ENCODE data around the gene RPLP2.

The RPLP2 gene

DNA sequence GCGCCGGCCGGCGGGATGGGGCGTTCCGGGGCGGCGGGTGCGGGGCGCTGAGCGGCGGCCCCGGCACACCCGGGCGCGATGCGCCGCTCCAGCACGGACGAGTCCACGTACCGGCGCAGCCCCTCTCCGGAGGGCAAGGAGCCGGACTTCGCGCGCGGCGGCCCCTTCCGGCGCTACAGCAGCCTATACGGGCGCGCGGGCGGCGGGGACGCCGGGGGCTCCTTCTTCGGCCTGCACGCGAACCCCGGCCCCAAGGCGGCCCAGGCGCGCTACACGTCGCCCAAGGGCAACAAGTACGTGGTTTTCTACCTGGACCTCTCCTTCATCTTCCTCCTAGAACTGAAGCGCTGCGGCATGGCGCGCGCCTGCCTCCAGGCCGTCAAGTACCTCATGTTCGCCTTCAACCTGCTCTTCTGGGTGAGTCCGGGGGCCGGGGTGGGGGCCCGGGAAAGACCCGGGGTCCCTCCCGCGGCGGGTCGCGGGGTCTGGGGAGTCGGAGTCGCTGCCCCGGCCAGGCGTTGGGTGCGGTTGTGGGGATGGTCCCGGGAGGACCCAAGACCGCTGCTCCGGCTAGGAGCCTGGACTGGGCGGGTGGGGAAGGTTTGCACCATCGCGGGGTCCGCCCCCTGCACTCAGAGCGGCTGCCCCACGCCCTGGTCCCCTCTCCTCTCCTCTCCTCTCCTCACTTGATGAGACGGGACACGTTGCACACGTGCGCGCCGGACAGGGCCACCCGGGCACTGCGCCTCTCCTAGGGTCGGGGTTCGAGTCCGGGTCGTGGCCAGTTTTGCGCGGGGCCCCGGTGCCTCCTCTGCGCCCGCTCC, 40.4 kb downstream of the RPLP2 start:
- H3K36me3 ChIP-seq = no peaks in the 10 kb centered on the region
- peaks cover 6% of the 10 kb centered on the region for H3K4me1 ChIP-seq
- H3K27me3 ChIP-seq = no peaks in the 10 kb centered on the region; the same call in 1 of the 2 replicates
- TF ChIP-seq, protein P1, sequence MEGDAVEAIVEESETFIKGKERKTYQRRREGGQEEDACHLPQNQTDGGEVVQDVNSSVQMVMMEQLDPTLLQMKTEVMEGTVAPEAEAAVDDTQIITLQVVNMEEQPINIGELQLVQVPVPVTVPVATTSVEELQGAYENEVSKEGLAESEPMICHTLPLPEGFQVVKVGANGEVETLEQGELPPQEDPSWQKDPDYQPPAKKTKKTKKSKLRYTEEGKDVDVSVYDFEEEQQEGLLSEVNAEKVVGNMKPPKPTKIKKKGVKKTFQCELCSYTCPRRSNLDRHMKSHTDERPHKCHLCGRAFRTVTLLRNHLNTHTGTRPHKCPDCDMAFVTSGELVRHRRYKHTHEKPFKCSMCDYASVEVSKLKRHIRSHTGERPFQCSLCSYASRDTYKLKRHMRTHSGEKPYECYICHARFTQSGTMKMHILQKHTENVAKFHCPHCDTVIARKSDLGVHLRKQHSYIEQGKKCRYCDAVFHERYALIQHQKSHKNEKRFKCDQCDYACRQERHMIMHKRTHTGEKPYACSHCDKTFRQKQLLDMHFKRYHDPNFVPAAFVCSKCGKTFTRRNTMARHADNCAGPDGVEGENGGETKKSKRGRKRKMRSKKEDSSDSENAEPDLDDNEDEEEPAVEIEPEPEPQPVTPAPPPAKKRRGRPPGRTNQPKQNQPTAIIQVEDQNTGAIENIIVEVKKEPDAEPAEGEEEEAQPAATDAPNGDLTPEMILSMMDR (IDR thresholded peaks at IDR 0.05; ENCODE audit: low read depth, low read length) = no peak
- peak overlapping the region; percentile 47 for H3K4me3 ChIP-seq (ENCODE audit: low read depth, low read length)
- no peaks in the 10 kb centered on the region for H3K9me3 ChIP-seq
- DNase-seq = no peak

DNA sequence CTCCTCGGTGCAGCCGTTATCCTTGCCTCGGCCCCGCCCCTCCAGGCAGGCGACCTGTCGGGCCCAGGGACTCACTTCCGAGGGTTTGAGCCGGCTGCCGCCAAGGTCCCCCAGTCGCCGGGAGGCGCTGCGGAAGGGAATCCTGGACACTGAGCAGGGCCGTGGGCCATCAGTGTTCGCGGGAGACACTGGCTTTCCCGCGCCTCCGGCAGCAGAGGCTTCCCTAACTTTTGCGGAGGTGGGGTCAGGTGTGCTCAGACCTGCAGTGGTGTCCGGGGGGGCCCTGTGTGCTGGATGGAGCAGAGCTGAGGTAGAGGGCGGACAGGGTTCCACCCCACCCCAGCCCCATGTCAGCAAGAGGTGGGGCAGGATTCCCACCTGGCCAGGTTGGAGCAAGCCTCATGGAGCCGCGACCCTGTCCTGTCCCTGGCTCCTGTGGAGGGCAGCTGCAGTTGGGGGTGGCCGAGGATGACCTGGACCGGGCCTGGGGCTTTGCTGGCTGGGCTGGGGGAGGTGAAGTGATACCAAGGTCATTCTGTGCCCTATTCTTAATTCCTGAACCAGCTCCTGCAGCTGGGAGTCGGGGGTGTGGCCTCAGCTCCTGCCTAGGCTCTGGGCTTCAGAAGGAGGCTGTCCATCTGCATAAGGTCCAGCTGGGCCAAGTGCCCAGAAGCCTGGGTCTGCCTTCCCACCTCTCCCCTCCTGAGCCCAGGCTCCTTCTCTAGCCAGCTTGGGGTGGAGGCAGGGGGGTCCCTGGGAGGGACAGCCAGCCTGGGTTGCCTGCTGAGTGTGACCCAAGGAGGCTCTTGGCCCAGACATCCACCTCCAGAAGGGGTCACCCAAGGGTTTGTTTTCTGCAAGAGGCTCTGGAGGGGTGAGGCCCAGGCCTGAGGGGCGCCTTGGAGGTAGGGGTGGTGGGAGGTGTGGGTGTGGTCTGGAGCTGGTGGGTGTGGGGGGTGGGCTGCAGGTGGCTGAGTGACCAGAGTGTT, 41.3 kb downstream of the RPLP2 start:
- peak overlapping the region; percentile 47 for H3K4me3 ChIP-seq (ENCODE audit: low read depth, low read length)
- no peaks in the 10 kb centered on the region for H3K36me3 ChIP-seq
- no peak for DNase-seq
- no peaks in the 10 kb centered on the region for H3K9me3 ChIP-seq
- TF ChIP-seq, protein P1 (IDR thresholded peaks at IDR 0.05; ENCODE audit: low read depth, low read length) = 0 out of 2 replicates have a peak, but pooled peaks have one; percentile 9
- no peaks in the 10 kb centered on the region; the same call in 1 of the 2 replicates for H3K27me3 ChIP-seq
- H3K4me1 ChIP-seq = peaks cover 6% of the 10 kb centered on the region

DNA sequence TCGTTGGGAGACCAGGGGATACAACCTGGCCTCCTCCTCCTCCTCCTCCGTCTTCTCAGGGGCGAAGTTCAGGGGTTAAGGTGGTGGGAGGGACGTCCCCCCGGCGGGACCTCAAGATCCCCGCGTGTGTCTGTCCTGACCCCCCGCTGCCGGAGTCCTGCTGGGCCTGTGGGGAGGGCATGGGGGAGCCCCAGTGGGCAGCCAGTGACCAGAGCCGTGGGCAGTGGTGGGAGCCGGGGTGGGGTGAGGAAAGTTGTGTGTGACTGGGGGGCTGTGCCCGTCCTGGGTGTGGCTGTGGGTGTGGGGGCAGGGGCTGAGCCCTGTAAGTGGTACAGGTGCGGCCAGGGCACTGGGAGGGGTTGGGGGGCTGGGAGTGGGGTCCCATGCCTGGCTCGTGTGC, 43.0 kb downstream of the RPLP2 start:
- Histone ChIP-seq H3K9me3 (no peaks in the 10 kb centered on the region), H3K36me3 (no peaks in the 10 kb centered on the region), H3K4me3 (ENCODE audit: low read depth, low read length) (no peak overlapping the region), H3K27me3 (no peaks in the 10 kb centered on the region; the same call in 1 of the 2 replicates), H3K4me1 (peaks cover 14% of the 10 kb centered on the region)
- no peak for DNase-seq
- TF ChIP-seq, protein P1 (IDR thresholded peaks at IDR 0.05; ENCODE audit: low read depth, low read length) = no peak

DNA sequence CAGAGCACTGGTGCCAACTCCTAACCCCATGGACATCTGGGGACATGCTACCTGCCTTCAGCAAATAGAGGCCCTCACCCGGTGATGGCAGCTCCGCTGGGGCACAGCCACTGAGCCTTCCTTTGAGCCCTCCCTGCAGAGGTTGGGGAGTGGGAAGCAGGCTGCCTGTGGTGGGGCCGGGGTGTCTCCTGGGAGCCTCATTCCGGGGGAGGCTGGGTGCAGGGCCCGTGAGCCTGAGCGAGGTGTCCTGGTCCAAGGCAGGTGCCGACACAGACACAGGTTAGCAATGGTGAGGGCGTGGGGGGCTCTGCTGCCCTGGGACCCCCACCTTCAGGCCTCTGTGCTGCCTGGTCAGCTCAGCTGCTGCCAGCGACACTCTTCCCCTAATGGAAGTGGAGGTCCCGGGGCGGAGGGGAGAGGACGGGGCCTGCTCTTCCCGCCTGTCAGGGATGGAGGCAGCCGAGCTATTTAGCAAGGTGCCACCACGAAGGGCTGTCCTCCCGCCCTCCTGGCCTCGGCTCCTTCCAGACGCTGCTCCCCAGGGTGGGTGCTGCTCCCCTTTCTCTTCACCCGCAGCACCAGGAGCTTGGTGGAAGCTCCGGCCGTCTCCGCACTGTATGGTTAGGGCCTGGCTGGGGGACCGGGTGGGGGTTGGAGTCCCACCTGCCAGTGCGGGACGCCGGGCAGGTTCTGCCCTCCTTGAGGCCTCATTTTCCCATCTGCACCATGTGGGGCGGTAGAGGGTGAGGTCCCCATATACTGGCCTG, 44.1 kb downstream of the RPLP2 start:
- no peaks in the 10 kb centered on the region; the same call in 1 of the 2 replicates for H3K27me3 ChIP-seq
- no peaks in the 10 kb centered on the region for H3K9me3 ChIP-seq
- TF ChIP-seq, protein P1 (IDR thresholded peaks at IDR 0.05; ENCODE audit: low read depth, low read length) = no peak
- H3K4me3 ChIP-seq (ENCODE audit: low read depth, low read length) = no peak overlapping the region
- H3K36me3 ChIP-seq = no peaks in the 10 kb centered on the region
- peaks cover 9% of the 10 kb centered on the region for H3K4me1 ChIP-seq
- DNase-seq = no peak

DNA sequence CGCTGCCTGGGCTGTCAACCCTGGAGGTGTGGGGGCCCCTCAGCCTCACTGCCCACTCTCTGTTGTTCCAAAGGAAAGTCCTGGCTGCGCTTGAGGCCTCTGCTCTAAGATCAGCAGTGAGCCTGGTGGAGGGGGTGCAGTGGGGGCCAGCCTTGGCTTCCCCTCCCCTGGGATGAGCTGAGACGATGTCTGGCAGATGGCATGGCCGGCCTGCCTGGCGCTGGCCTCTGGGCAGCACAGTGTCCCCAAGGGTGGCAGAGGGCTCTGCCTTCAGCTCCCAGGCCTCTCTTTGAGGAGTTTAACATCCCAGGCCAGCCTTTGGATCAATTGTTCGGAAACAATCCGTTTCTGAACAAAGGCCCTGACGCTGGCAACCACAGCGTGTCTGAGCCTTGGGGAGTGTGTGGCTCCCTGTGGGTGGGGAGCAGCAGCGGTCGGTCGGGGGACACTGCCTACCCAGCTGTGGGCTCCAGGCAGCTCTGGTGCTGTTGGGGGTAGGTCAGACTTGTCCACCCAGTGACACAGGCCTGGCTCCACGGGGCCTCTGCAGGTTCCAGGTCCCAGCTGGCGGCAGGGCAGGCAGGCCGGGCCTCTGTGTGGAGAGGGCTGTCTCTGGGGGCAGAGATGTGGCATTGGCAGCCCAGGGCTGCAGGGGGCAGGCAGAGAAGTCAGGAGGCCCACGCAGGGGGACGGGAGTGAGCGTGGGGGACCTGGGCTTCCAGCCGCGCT, 45.0 kb downstream of the RPLP2 start:
- DNase-seq = no peak
- TF ChIP-seq, protein P1 (IDR thresholded peaks at IDR 0.05; ENCODE audit: low read depth, low read length) = no peak
- Histone ChIP-seq H3K27me3 (no peaks in the 10 kb centered on the region; the same call in 1 of the 2 replicates), H3K9me3 (no peaks in the 10 kb centered on the region), H3K4me1 (peaks cover 9% of the 10 kb centered on the region), H3K36me3 (no peaks in the 10 kb centered on the region), H3K4me3 (ENCODE audit: low read depth, low read length) (no peak overlapping the region)
